ENCODE measurements around the gene CAPN5.
A peak's percentile ranks its signal among the peaks of the same experiment; 100 is the strongest.

Gene CAPN5

DNA sequence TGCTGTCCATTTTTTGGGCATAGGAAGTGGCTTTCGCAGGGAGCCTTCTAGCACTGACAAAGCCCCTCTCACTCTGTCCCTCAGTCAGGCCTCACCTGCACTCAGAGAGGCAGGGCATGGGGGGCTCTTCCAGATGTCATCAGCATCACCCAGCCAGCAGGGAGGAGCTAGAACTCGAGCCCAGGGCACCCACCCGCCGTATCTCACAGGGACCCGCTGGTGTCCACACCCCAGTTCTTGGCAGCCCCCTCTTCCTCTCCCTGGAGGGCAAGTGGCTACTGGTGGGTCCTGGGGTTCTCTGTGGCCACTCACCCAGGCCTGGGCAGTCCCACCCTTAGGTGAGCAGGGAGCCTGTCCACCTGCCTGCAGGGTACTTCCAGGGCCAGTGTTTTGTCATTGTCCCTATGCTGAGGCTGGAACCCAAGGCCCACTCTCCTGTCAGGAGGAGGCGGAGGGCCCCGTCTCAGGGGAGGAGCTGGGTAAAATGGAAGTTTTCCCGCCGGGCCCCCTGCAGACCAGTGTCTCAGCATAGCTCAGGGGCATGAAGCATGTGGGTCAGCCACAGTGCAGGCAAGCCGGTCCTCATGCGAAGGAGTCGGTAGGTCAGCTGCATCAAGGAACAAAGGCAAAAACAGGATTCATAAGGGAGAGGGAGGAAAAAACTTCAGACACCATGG is 83.1 kb downstream of the CAPN5 start:
- DNase-seq (ENCODE audit: low read depth in 2 of 2) = no peak

DNA sequence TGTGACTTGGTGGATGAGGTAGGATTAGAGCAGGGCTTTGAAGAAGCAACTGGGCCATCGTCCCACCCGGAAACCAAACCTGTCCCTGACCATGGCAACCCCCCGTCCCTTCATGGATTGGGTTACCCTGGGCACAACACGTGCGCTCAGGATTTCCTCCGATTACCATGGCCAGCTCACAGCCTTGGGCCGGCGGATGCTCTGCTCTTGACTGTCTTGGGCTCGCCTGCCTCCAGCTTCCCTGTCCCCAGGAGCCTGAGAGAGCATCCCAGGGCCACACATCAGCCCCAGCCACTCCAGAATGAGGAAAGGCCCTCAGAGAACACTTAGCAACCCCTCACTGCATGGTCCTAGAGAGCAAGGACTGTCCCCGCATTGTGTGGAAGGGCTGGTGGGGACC is 84.1 kb downstream of the CAPN5 start:
- no peak for DNase-seq (ENCODE audit: low read depth in 2 of 2)

DNA sequence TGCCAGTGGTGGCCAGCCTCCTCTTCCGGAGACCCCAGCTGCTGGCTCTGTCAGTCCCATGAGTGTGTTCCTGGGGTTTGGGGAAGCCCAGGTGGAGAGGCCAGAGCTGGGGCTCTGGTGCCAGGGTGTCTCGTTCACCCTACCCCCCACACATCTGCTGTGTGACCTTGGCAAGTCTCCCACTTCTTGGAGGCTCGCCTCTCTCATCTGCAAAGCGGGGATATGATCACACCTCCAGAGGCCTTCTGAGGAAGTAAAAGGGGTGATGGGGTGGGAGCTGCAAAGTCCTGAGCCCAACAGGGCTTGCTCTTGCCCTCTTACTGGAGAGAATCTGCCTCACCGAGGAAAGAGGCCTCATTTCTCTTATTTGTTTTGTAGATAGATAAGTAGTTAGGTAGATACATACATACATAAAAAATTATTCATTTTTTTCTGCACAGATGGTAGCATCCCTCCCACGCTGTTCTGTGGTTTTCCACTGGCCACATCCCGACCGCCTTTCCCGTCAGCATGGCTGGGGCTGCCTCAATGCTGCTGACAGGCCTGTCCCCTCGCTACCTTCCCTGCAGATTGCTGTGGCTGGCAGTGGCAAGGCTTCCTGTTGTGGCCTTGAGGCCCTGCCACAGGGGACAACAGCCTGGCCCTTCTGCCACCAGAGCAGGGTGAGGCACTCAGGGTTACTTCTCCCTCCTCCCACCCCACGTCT is 85.2 kb downstream of the CAPN5 start:
- DNase-seq (ENCODE audit: low read depth in 2 of 2) = peak; percentile 13 to 28

DNA sequence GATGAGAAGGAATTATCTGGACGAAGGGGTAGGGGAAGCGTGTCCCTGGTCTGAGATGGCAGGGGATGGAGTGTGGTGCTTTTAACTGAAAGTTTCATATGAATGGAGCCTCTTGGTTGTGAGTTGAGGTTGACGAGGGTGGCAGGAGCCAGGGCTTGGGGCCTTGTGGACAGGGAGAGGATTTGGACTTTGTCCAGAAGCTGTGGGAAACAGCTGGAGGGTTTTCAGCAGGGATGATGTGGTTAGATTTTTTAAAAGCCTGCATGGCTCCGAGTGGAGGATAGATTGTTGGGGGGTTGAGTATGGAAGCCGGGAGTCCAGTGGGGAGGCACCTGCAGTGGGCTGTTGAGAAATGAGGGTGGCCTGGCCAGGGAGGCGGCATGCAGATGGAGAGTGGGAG is 86.1 kb downstream of the CAPN5 start:
- DNase-seq (ENCODE audit: low read depth in 2 of 2) = no peak

DNA sequence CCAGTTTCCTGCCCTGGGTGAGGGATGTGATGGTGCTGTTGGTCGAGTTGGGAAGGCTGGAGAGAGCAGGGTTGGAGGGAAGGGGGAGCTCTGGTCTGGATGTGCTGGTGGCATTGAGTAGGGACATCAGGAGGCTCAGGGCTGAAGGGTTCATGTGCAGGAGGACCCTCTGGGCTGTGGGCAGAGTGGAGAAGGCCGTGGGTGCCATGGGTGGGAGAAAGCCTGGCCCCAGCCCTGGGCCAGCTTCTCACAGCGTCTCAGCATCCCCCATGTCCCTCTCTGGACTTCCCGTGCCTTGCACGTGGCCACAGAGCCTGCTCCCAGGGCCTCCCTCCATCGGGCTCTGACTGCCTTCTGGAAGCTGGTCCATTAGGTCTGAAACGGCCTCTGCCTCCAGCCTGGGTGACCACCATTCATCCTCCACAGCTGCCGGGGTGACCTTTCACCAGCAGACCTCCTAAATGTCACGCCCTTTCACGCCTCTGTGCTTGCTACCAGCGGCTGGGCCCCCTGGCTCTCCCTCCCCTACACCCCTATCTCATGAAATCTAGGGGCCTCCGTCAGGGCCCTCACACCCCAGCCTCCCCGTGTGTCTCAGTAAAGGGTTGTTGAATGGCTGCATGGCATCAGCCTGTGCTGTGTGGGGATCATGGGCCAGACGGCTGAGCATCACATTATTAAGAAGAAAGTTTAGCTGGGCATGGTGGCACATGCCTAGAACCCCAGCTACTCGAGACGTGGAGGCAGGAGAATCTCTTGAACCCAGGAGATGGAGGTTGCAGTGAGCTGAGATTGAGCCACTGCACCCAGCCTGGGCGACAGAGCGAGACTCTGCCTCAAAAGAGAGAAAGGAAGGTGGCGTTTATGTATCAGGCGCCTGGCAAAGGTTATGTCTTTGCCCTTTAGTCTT is 86.8 kb downstream of the CAPN5 start:
- no peak for DNase-seq (ENCODE audit: low read depth in 2 of 2)

DNA sequence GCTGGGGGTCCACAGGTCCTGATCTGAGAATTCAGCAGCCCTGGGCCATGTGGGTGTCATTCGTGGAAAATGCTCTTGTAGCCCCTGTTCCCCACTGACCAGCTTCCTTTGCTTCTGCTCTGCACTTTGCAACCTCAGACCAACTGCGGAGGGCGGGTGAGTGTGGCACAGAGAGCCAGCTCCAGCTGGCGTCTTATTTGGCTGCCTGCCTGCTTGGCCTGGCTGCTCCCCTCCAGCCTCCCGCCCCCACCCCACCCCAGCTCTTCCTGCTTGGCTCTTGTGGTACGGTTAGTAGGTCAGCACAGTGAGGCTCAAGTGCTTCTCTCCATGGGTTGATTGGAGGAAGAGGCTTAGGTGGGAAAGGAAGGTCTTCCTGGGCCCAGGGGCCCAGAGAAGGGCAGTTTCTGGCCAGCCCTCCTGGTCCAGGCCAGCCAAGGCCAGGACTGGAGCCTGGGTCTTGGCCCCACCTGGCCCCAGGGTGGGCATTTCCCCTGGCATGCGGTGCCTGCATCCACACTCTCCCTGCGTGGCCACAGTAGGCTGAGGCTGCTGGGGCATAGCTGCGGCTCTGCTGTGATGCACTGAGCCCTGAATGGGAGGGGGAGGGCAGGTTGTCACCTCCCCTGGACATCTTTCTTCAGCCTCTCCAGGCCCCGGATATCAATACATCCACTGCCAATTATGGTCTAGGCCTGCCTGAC is 87.8 kb downstream of the CAPN5 start:
- DNase-seq (ENCODE audit: low read depth in 2 of 2) = no peak

DNA sequence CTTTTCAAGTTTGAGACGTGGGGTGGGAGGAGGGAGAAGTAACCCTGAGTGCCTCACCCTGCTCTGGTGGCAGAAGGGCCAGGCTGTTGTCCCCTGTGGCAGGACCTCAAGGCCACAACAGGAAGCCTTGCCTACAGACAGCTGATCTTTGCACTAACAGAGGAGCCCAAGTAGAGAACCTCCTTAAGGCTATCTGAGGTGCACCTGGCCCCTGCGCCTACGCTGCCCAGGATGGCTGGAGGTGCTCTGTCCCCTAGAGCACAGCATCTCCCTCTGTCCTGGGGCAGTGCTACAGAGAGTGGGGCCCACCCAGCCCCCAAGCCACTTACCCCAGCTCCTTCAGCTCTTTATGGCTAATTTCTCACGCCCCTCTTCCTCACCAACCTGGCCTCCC is 88.3 kb downstream of the CAPN5 start:
- DNase-seq (ENCODE audit: low read depth in 2 of 2) = no peak

DNA sequence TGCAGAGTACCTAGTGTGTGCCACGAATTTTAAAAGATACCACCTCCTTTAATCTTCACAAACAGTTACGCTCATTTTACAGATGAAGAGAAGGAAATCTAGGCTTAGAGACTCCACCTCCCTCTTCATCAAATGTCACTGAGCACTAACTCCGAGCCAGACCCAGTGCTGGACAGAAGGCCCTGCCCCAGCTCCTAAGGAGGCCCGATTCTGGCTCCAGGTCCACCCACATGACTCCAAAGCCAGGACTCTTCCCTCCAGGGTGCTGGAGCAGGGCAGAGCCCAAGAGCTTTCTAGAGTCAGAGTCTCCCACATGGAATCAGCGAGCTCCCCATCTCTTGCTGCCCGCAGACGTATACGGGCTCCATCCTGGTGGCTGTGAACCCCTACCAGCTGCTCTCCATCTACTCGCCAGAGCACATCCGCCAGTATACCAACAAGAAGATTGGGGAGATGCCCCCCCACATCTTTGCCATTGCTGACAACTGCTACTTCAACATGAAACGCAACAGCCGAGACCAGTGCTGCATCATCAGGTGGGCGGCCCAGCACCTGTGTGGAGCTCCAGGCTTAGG is 88.9 kb downstream of the CAPN5 start:
- DNase-seq (ENCODE audit: low read depth in 2 of 2) = no peak

DNA sequence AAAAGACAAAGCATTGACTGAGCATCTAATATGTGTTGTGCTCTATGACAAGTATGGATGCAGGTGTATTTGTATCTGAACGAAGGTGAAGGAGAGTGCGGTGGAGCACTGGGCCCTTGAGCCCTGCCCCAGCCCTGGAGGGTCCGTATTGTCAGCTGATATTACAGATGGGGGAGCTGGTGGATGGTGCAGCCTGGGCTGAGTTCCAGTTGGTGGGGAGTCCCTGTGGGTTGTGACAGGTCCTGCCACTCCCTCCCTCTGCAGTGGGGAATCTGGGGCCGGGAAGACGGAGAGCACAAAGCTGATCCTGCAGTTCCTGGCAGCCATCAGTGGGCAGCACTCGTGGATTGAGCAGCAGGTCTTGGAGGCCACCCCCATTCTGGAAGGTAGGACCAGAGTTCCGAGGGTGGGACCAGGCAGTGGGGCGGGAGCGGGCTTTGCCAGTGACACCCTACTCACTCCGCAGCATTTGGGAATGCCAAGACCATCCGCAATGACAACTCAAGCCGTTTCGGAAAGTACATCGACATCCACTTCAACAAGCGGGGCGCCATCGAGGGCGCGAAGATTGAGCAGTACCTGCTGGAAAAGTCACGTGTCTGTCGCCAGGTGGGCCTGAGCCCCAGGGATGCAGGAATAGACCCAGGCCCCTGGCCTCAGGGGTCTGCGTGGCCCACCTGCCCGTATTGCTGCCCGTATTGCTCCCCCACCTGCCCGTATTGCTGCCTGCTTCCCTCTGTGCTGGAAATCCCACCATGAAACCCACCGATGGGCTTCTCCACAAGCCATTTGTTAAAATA is 89.8 kb downstream of the CAPN5 start:
- DNase-seq (ENCODE audit: low read depth in 2 of 2) = no peak

DNA sequence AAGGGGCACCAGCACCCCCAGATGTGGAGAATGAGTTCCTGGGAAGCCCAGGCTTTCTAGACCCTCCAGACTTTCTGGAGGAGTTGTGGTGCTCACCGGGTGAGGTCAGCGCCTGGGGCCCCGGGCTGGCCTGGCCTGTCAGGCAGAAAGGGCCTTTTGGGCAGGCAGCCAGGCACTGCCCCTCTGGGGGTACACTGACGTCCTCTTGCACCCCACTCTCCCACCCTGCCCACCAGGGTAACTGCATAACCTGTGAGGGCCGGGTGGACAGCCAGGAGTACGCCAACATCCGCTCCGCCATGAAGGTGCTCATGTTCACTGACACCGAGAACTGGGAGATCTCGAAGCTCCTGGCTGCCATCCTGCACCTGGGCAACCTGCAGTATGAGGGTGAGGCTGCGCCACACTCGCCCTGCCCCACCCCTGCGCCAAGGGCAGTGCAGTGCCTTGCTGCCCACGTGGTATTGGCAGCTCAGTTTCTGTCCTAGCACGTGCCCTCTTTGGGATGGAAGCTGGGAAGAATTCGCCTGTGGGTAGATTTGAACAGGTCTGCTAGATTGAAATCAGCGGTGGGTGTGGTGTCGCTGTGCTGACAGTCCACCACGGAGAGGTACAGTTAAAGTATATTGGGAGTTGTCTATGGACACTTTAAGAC is 91.4 kb downstream of the CAPN5 start:
- DNase-seq (ENCODE audit: low read depth in 2 of 2) = no peak

DNA sequence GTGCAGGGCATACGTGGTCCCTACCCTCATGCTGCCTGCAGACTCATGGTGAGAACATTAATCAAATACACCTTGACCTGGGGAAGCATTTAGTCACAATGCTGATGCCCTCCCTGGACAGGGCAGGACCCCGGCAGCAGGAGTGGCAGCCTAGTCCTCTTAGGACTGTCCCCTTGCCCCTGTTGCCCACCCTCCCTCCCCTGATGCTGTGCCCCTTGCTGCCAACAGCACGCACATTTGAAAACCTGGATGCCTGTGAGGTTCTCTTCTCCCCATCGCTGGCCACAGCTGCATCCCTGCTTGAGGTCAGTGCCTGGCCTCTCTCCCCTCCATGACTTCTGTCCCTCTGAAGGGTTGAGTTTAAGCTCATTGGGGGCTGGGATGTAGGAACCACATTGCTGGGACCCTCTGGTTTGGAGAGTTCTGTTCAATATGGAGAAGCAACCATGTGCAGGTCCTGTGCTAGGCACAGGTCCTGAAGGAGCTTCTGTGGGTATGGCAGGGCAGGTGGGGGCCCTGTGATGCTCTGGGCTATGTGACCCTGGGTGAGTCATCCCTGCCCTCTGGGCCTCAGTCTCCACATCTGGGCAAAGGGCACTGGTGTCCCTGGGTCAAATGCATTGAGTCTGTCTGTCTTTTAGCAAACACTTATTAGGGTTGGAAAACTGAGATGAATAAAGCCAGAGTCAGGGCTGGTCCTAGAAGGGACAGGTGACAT is 92.6 kb downstream of the CAPN5 start:
- no peak for DNase-seq (ENCODE audit: low read depth in 2 of 2)

DNA sequence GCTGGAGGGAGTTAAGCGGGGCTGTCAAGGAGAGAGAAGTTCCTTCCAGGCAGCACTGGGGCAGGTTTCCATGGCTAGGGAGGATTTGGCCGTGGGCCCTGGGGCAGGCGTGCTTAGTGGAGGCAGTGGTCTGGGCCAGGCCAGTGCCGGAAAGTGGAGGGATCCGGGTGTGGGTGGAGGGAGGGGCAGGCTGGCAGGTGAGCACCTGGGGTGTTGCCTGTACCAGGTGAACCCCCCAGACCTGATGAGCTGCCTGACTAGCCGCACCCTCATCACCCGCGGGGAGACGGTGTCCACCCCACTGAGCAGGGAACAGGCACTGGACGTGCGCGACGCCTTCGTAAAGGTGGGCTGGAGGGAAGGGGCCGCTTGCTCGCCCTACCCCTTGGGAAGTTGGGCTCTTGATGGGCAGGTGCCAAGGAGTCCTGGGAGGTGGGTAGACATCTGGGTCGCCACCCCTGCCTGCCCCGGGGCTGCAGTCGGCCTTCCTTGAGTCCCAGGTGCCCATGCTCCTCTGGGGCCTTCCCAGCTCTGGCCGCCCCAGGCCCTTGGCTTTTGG is 93.2 kb downstream of the CAPN5 start:
- no peak for DNase-seq (ENCODE audit: low read depth in 2 of 2)

DNA sequence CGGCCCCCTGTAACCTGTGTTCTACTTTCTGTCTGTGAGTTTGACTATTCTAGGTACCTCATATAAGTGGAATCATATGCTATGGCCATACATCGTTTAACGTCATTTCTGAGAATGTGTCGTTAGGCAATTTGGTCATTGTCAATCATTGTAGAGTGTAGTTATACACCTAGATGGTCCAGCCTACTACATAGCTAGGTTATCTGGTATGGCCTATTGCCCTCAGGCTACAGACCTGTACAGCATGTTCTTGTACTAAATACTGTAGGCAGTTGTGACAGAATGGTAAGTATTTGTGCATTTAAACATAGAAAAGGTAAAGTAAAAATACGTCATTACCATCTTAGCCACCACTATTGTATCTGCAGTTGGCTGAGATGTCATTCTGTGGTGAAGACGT is 96.5 kb downstream of the CAPN5 start:
- DNase-seq (ENCODE audit: low read depth in 2 of 2) = no peak

DNA sequence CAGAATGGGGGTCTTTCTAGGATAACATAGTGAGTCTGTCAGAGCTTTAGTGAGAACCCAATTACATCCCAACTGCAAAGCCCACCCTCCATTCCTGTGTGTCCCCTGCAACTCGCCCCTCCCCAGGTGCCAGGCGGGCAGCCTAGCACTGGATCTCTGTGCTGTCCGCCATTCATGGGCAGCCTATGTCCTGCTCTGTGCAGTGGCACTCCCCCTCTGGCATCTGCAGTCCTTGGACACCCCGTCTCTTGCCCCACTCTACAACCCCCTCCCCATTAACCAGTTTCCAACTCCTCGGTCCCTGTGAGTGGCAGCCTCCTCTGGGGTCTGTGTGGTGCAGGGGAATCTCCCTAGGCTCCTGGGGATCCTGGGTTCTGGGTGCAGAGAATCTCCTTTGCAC is 98.3 kb downstream of the CAPN5 start:
- no peak for DNase-seq (ENCODE audit: low read depth in 2 of 2)

DNA sequence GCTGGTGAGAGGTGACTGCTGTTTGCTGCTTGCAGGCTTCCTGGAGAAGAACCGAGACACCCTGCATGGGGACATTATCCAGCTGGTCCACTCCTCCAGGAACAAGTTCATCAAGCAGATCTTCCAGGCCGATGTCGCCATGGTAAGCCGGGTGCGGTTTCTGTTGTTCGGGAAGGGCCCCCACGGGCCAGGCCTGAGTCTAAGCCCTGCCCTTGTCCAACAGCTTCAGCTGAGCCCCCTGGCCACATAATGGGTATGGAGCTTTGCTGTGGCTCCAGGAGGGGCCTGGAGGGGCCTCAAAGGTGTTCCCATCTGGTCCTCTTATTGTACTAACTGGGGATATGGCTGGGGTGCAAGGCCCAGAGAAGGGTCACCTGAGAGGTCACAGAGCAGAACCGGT is 99.2 kb downstream of the CAPN5 start:
- no peak for DNase-seq (ENCODE audit: low read depth in 2 of 2)

DNA sequence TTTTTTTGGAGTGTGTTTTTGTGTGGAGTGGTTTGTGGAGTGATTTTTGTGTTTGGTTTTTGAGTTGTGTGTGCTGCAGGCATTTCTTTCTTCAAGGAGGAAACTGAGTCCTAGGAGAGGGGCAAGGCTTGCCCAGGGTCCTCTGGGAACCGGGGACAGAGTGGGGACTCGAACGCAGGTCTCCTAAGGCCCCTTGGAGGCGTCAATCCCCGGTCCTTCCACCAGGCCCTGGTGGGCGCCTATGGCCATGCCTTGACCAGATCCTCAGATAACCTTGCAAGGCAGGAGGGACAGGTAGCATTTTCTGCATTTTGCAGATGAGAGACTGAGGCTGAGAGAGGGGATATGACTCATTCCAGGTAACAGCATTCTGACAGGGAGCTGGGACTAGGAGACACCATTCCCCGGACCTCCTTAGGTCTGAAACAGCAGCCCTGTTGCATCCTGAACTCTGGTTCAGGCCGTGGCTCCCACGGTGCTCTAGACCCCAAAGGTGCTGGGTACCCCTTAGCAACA is 100.4 kb downstream of the CAPN5 start:
- no peak for DNase-seq (ENCODE audit: low read depth in 2 of 2)

DNA sequence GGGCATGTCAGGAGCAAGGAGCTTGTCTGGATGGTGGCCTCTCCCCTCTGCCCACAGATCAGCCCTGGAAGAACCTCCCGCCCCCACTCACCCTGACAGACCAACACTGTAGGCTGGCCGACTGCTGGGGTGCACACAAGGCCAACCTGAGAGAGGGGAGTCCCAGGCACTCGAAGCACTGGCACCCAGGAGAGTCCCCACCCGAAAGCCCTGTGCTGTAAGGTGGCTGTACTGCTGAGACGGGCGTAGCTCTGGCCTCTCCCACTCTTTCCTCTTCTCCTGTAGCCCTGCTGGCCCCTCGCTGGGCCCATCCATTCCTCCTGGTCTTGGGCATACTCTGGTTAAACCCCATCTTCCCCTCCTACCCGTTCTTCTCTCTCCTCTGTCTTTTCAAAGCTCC is 101.0 kb downstream of the CAPN5 start:
- no peak for DNase-seq (ENCODE audit: low read depth in 2 of 2)

DNA sequence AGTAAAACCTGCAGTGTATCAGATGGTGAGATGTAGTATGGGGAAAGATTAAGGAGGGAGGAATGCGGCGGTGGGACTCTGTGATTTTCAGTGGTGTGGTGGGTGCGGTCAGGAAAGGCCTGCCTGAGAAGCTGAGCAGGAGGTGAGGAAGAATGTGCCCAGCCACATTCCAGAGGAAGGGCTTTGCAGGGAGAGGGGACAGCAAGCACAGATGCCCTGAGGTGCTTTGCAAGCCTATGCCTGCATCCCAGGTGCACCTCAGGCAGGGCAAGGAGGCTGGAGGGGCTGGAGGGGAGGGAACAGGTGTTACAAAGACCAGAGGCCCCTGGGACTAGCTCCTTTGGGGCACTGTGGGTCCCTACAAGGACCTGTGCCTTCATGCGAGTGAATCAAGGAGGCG is 103.3 kb downstream of the CAPN5 start:
- no peak for DNase-seq (ENCODE audit: low read depth in 2 of 2)

DNA sequence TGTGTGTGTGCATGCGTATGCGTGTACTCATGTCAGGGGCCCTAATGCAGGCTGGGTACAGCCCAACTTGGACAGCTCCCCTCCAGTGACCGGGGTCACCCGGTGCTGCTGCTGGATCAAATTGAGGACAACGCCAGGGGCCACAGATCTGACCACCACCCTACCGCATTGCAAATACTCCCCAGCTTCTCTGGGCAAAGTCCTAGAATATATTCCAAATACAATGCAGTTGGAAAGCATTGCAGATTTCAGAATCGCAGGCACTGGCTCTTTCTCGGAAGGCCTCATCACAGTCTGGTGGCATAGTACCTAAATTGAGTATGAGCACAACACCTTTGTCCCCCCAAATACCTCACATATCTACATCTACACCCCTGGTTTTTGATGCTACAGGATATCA is 104.5 kb downstream of the CAPN5 start:
- no peak for DNase-seq (ENCODE audit: low read depth in 2 of 2)
